Liver (tissue), 9 donors: ENCODE measurements around the gene CCDC7. TPM values are rescaled to one million over a fixed set of nuclear protein-coding genes. Genes with fewer than 3 reads are reported as not detected.

Experiments
- DNase-seq: peaks from one replicate; pipeline ENCODE4 v3.0.0-alpha.2; 2017; ENCODE audit warnings: low spot score
- H3K27ac ChIP-seq, 2 donors: one replicate each; pipeline ENCODE4 v1.7.0; 2013; ENCODE audit warnings: inconsistent platforms in 2 of 2, low read length in 2 of 2, control low read depth in 1 of 2, low read depth in 1 of 2, mild to moderate bottlenecking in 1 of 2
- H3K27me3 ChIP-seq, 4 donors: one replicate each; pipeline versions ENCODE4 v1.6.1 to v1.7.0; 2013; ENCODE audit warnings: low read length in 3 of 4, inconsistent platforms in 1 of 4, mild to moderate bottlenecking in 1 of 4, moderate library complexity in 1 of 4; ENCODE audit not compliant: control insufficient read depth in 4 of 4, insufficient read depth in 4 of 4
- H3K36me3 ChIP-seq, 4 donors: one replicate each; pipeline versions ENCODE4 v1.6.1 to v1.7.0; 2013; ENCODE audit warnings: low read length in 3 of 4, mild to moderate bottlenecking in 3 of 4, low read depth in 1 of 4, moderate library complexity in 1 of 4; ENCODE audit not compliant: control insufficient read depth in 4 of 4, insufficient read depth in 3 of 4
- H3K4me1 ChIP-seq, 4 donors: one replicate each; pipeline versions ENCODE4 v1.6.1 to v1.7.0; 2013; ENCODE audit warnings: low read length in 3 of 4, mild to moderate bottlenecking in 3 of 4, moderate library complexity in 1 of 4; ENCODE audit not compliant: control insufficient read depth in 4 of 4, insufficient read depth in 4 of 4
- H3K4me3 ChIP-seq, 3 donors: one replicate each; pipeline versions ENCODE4 v1.6.1 to v1.7.0; 2013; ENCODE audit warnings: low read length in 3 of 3, control low read depth in 1 of 3, low read depth in 1 of 3, mild to moderate bottlenecking in 1 of 3
- H3K9ac ChIP-seq, 2 donors: one replicate each; pipeline ENCODE4 v1.7.0; 2013; ENCODE audit warnings: low read length in 2 of 2, mild to moderate bottlenecking in 2 of 2, moderate library complexity in 2 of 2, control low read depth in 1 of 2, low read depth in 1 of 2
- H3K9me3 ChIP-seq, 4 donors: one replicate each; pipeline versions ENCODE4 v1.6.1 to v1.7.0; 2013; ENCODE audit warnings: low read length in 3 of 4; ENCODE audit not compliant: control insufficient read depth in 4 of 4
- ATF3 ChIP-seq: IDR thresholded peaks from 2 replicates; pipeline ENCODE4 v1.6.1; 2016; ENCODE audit warnings: antibody characterized with exemption
- EGR1 ChIP-seq, 2 donors: IDR thresholded peaks; 2 replicates each; pipeline ENCODE4 v1.6.1; 2016 to 2018; ENCODE audit warnings: antibody characterized with exemption in 2 of 2, low read depth in 2 of 2
- FOXA1 ChIP-seq: IDR thresholded peaks from 2 replicates; pipeline ENCODE4 v1.6.1; 2016; ENCODE audit warnings: antibody characterized with exemption
- FOXA2 ChIP-seq: IDR thresholded peaks from 2 replicates; pipeline ENCODE4 v1.6.1; 2016; ENCODE audit warnings: antibody characterized with exemption
- GABPA ChIP-seq, 2 donors: IDR thresholded peaks in 1 of 2; conservative IDR thresholded peaks in 1 of 2; 2 replicates each; pipeline ENCODE4 v1.6.1; 2016; ENCODE audit warnings: antibody characterized with exemption in 2 of 2, mild to moderate bottlenecking in 1 of 2, moderate library complexity in 1 of 2
- HNF4A ChIP-seq, 2 donors: conservative IDR thresholded peaks; 2 replicates each; pipeline ENCODE4 v1.6.1; 2016; ENCODE audit warnings: antibody characterized with exemption in 2 of 2, mild to moderate bottlenecking in 2 of 2
- HNF4G ChIP-seq: IDR thresholded peaks from 2 replicates; pipeline ENCODE4 v1.6.1; 2016; ENCODE audit warnings: antibody characterized with exemption
- JUND ChIP-seq, 2 donors: IDR thresholded peaks; 2 replicates each; pipeline ENCODE4 v1.6.1; 2016; ENCODE audit warnings: antibody characterized with exemption in 2 of 2
- MAX ChIP-seq: IDR thresholded peaks from 2 replicates; pipeline ENCODE4 v1.6.1; 2016; ENCODE audit warnings: antibody characterized with exemption
- NR2F2 ChIP-seq: IDR thresholded peaks from 2 replicates; pipeline ENCODE4 v1.6.1; 2016; ENCODE audit warnings: antibody characterized with exemption
- RAD21 ChIP-seq, 2 donors: IDR thresholded peaks; 2 replicates each; pipeline ENCODE4 v1.6.1; 2016; ENCODE audit warnings: antibody characterized with exemption in 2 of 2, mild to moderate bottlenecking in 2 of 2
- RXRA ChIP-seq, 2 donors: IDR thresholded peaks; 2 replicates each; pipeline ENCODE4 v1.6.1; 2017 to 2018; ENCODE audit warnings: antibody characterized with exemption in 2 of 2, mild to moderate bottlenecking in 1 of 2
- SP1 ChIP-seq: IDR thresholded peaks from 2 replicates; pipeline ENCODE4 v1.6.1; 2018; ENCODE audit warnings: antibody characterized with exemption, mild to moderate bottlenecking
- TAF1 ChIP-seq: conservative IDR thresholded peaks from 2 replicates; pipeline ENCODE4 v1.6.1; 2016; ENCODE audit warnings: antibody characterized with exemption, mild to moderate bottlenecking
- YY1 ChIP-seq: IDR thresholded peaks from 2 replicates; pipeline ENCODE4 v1.6.1; 2016; ENCODE audit warnings: antibody characterized with exemption, mild to moderate bottlenecking
- polyA plus RNA-seq, 2 donors: library from polyadenylated mRNA; stranded (reverse) in 1 of 2; unstranded in 1 of 2; fragments of 200-250 nt in 1 of 2; fragments of >200 nt in 1 of 2; fragmentation: Nextera tagmentation in 1 of 2; extraction: Ambion mirVana in 1 of 2; gene quantifications; one replicate each; pipeline versions ENCODE4 v1.2.1 to v1.2.3, GENCODE V29; 2013 to 2015
- total RNA-seq, 2 donors: library from RNA; depleted of rRNA; stranded (reverse); fragments of >200 nt; gene quantifications; one replicate each; pipeline ENCODE4 v1.2.3, GENCODE V29; 2014
- TF ChIP-seq, protein P1 (sequence below): IDR thresholded peaks from 2 replicates; pipeline ENCODE4 v1.6.1; 2016; ENCODE audit warnings: antibody characterized with exemption
- TF ChIP-seq, protein P2 (sequence below): fragments of 150-350 bp; IDR thresholded peaks from 2 replicates; pipeline ENCODE4 v1.5.1; 2017; ENCODE audit warnings: improper control_type of control experiment, low read depth, low read length; ENCODE audit not compliant: missing input control
- TF ChIP-seq, protein P3 (sequence below): IDR thresholded peaks from 2 replicates; pipeline ENCODE4 v1.6.1; 2016; ENCODE audit warnings: antibody characterized with exemption, mild to moderate bottlenecking
- donor health status: healthy.
- donor health status: healthy.
- donor health status: healthy.
- donor health status: healthy.
- donor health status: healthy.

Gene CCDC7
- total and polyA plus RNA-seq, 4 donors, result 0.47 to 5.9 (median 3.2) TPM

GRCh38 chr10:32400961-32401360 lies 45.0 kb upstream of the CCDC7 start:
- no peak overlapping the region for H3K27ac ChIP-seq
- no peak overlapping the region for H3K9ac ChIP-seq

More at GRCh38 chr10:32400961-32401360, 45.0 kb upstream of the CCDC7 start:
- Histone ChIP-seq H3K36me3 (no peaks in the 10 kb centered on the region), H3K27me3 (no peaks in the 10 kb centered on the region), H3K9me3 (no peaks in the 10 kb centered on the region), H3K4me1 (peaks cover 0 to 5% (median 2%) of the 10 kb centered on the region in 4 donors), H3K4me3 (no peak overlapping the region)
- TF ChIP-seq MAX (no peak), JUND (IDR thresholded peaks at IDR 0.05) (no peak), TAF1 (no peak), ATF3 (no peak), SP1 (no peak), HNF4A (conservative IDR thresholded peaks at IDR 0.05) (no peak), FOXA1 (no peak), NR2F2 (no peak), YY1 (no peak), RXRA (IDR thresholded peaks at IDR 0.05) (no peak), RAD21 (IDR thresholded peaks at IDR 0.05) (no peak), EGR1 (IDR thresholded peaks at IDR 0.05; ENCODE audit: low read depth in 2 of 2) (no peak), HNF4G (no peak), FOXA2 (no peak), GABPA (IDR thresholded peaks at IDR 0.05 in 1 of 2, conservative IDR thresholded peaks at IDR 0.05 in 1 of 2) (no peak)
- TF ChIP-seq, protein P1, sequence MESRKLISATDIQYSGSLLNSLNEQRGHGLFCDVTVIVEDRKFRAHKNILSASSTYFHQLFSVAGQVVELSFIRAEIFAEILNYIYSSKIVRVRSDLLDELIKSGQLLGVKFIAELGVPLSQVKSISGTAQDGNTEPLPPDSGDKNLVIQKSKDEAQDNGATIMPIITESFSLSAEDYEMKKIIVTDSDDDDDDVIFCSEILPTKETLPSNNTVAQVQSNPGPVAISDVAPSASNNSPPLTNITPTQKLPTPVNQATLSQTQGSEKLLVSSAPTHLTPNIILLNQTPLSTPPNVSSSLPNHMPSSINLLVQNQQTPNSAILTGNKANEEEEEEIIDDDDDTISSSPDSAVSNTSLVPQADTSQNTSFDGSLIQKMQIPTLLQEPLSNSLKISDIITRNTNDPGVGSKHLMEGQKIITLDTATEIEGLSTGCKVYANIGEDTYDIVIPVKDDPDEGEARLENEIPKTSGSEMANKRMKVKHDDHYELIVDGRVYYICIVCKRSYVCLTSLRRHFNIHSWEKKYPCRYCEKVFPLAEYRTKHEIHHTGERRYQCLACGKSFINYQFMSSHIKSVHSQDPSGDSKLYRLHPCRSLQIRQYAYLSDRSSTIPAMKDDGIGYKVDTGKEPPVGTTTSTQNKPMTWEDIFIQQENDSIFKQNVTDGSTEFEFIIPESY, result no peak
- TF ChIP-seq, protein P2, sequence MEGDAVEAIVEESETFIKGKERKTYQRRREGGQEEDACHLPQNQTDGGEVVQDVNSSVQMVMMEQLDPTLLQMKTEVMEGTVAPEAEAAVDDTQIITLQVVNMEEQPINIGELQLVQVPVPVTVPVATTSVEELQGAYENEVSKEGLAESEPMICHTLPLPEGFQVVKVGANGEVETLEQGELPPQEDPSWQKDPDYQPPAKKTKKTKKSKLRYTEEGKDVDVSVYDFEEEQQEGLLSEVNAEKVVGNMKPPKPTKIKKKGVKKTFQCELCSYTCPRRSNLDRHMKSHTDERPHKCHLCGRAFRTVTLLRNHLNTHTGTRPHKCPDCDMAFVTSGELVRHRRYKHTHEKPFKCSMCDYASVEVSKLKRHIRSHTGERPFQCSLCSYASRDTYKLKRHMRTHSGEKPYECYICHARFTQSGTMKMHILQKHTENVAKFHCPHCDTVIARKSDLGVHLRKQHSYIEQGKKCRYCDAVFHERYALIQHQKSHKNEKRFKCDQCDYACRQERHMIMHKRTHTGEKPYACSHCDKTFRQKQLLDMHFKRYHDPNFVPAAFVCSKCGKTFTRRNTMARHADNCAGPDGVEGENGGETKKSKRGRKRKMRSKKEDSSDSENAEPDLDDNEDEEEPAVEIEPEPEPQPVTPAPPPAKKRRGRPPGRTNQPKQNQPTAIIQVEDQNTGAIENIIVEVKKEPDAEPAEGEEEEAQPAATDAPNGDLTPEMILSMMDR, result no peak
- TF ChIP-seq, protein P3, sequence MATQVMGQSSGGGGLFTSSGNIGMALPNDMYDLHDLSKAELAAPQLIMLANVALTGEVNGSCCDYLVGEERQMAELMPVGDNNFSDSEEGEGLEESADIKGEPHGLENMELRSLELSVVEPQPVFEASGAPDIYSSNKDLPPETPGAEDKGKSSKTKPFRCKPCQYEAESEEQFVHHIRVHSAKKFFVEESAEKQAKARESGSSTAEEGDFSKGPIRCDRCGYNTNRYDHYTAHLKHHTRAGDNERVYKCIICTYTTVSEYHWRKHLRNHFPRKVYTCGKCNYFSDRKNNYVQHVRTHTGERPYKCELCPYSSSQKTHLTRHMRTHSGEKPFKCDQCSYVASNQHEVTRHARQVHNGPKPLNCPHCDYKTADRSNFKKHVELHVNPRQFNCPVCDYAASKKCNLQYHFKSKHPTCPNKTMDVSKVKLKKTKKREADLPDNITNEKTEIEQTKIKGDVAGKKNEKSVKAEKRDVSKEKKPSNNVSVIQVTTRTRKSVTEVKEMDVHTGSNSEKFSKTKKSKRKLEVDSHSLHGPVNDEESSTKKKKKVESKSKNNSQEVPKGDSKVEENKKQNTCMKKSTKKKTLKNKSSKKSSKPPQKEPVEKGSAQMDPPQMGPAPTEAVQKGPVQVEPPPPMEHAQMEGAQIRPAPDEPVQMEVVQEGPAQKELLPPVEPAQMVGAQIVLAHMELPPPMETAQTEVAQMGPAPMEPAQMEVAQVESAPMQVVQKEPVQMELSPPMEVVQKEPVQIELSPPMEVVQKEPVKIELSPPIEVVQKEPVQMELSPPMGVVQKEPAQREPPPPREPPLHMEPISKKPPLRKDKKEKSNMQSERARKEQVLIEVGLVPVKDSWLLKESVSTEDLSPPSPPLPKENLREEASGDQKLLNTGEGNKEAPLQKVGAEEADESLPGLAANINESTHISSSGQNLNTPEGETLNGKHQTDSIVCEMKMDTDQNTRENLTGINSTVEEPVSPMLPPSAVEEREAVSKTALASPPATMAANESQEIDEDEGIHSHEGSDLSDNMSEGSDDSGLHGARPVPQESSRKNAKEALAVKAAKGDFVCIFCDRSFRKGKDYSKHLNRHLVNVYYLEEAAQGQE, result no peak
- no peak for DNase-seq
